Naive thymus-derived CD4-positive, alpha-beta T cell (primary cell): ENCODE results near the gene NR6A1. TPM values are rescaled to one million over a fixed set of nuclear protein-coding genes. Genes with fewer than 3 reads are reported as not detected.

ENCODE experiments used
- ATAC-seq: fragments of 150-1000 bp; cut with Tn5 transposase; 2 replicates; pipeline ENCODE4 v1.10.0; 2021; ENCODE audit warnings: mild to moderate bottlenecking, moderate library complexity
- CTCF ChIA-PET: fragments of 350-600 bp; sonication (Branson Sonifier 250); formaldehyde crosslinking; loops from one replicate; lab custom pipeline; 2021; ENCODE audit warnings: antibody characterized with exemption; lab: Charles Lee
- POLR2A ChIA-PET: fragments of 350-600 bp; sonication (Branson Sonifier 250); formaldehyde crosslinking; loops from one replicate; lab custom pipeline; 2021; ENCODE audit warnings: antibody characterized with exemption, inconsistent platforms; lab: Charles Lee
- DNase-seq, 9 donors: peaks; one replicate each; pipeline versions ENCODE4 v3.0.0 to v3.0.0-alpha.2; 2020 to 2022; ENCODE audit warnings: mixed read lengths in 1 of 9
- H3K27ac ChIP-seq: one replicate; pipeline ENCODE4 v1.7.0; 2013; ENCODE audit warnings: mild to moderate bottlenecking, low read depth, low read length, moderate library complexity
- H3K27me3 ChIP-seq, 2 donors: one replicate each; pipeline ENCODE4 v1.7.0; 2013; ENCODE audit warnings: low read length in 2 of 2, mild to moderate bottlenecking in 2 of 2, moderate library complexity in 2 of 2; ENCODE audit not compliant: control insufficient read depth in 2 of 2, insufficient read depth in 2 of 2
- H3K36me3 ChIP-seq, 3 experiments: 1 replicate in 2 of 3; 2 replicates in 1 of 3; pipeline ENCODE4 v1.7.0; 2013; ENCODE audit warnings: low read length in 3 of 3, mild to moderate bottlenecking in 3 of 3, moderate library complexity in 1 of 3; ENCODE audit not compliant: insufficient read depth in 3 of 3, control insufficient read depth in 2 of 3
- H3K4me1 ChIP-seq, 2 donors: one replicate each; pipeline ENCODE4 v1.7.0; 2013; ENCODE audit warnings: low read length in 2 of 2, mild to moderate bottlenecking in 2 of 2, moderate library complexity in 1 of 2; ENCODE audit not compliant: control insufficient read depth in 2 of 2, insufficient read depth in 2 of 2
- H3K4me3 ChIP-seq: 2 replicates; pipeline ENCODE4 v1.7.0; 2013; ENCODE audit warnings: mild to moderate bottlenecking, low read length
- H3K9me3 ChIP-seq, 3 experiments: 1 replicate in 2 of 3; 2 replicates in 1 of 3; pipeline ENCODE4 v1.7.0; 2013; ENCODE audit warnings: low read length in 3 of 3; ENCODE audit not compliant: control insufficient read depth in 2 of 3
- H3K27ac Mint-ChIP-seq, 9 donors: one replicate each; pipeline ENCODE4 v1.8.0; 2020 to 2022; ENCODE audit warnings: mixed read lengths in 9 of 9, mild to moderate bottlenecking in 8 of 9, moderate library complexity in 5 of 9, inconsistent platforms in 2 of 9
- H3K27me3 Mint-ChIP-seq, 5 donors: one replicate each; pipeline ENCODE4 v1.8.0; 2021 to 2022; ENCODE audit warnings: mixed read lengths in 5 of 5, mild to moderate bottlenecking in 1 of 5
- H3K36me3 Mint-ChIP-seq, 5 donors: one replicate each; pipeline ENCODE4 v1.8.0; 2020 to 2022; ENCODE audit warnings: mixed read lengths in 5 of 5, mild to moderate bottlenecking in 3 of 5, inconsistent platforms in 1 of 5
- H3K4me1 Mint-ChIP-seq, 7 donors: one replicate each; pipeline ENCODE4 v1.8.0; 2020 to 2022; ENCODE audit warnings: mixed read lengths in 7 of 7, mild to moderate bottlenecking in 3 of 7, inconsistent platforms in 1 of 7
- H3K4me3 Mint-ChIP-seq, 10 donors: one replicate each; pipeline ENCODE4 v1.8.0; 2020 to 2022; ENCODE audit warnings: mild to moderate bottlenecking in 10 of 10, mixed read lengths in 10 of 10, moderate library complexity in 6 of 10, inconsistent platforms in 2 of 10
- H3K9me3 Mint-ChIP-seq, 11 donors: one replicate each; pipeline ENCODE4 v1.8.0; 2020 to 2022; ENCODE audit warnings: mixed read lengths in 11 of 11, mild to moderate bottlenecking in 4 of 11, inconsistent platforms in 1 of 11, moderate library complexity in 1 of 11
- intact Hi-C, 2 donors: fragments of 100-400 bp; cut with micrococcal nuclease; formaldehyde crosslinking; loops; one replicate each; pipeline ENCODE4 v1.15.1; 2023
- polyA plus RNA-seq, 2 donors: library from polyadenylated mRNA; unstranded; fragments of 300-500 nt; fragmentation: Illumina TruSeq; gene quantifications; one replicate each; pipeline ENCODE4 v1.2.3, GENCODE V29; 2021
- total RNA-seq, 6 experiments: library from RNA in 5 of 6; stranded (reverse) in 5 of 6; gene quantifications; 1 replicate in 5 of 6; 2 replicates in 1 of 6; pipeline ENCODE4 v1.2.3 and lab custom pipeline; 2021 to 2026

The NR6A1 gene
- total and polyA plus RNA-seq, 7 experiments from 2014 or later = 0.21 to 0.78 (median 0.51) TPM; not detected in 4

DNA sequence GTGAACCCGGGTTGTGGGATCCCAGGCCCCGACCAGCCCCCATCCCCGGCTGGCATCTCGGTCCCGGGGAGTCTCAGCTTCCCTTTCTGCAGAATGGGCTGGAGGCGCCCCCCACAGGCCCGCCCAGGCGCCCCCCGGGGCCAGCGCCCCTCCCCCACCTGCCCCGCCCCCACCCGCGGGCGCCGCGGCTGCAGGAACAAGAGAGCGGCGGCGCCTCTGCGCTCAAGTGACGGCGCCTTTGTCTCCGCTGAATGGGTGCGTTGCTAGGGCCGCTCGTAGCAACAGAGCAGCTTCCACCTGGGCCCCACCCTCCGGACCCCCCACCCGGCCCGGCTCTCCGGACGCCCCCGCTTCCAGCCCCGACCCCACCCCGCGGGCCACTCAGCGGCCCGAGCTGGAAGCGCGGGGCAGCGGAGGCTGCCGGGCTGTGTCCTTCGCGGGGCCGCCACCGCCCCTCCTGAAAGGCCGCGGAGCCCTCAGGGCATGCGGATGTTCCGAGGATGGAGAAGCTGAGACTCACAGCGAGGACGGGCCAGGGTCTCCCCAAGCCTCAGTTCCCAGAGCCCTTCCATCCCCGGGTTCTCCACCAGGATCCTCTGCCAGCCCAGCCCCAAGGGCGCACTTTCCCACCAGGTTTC lies 293.3 kb downstream of the NR6A1 start:
- intact Hi-C loops = no loop called here
- ChIA-PET CTCF (no interaction called here), POLR2A (no interaction called here)
- H3K27ac ChIP-seq = no peak overlapping the region
- ATAC-seq (no peak), DNase-seq (no peak)
- Mint-ChIP-seq H3K27ac (no peak overlapping the region), H3K9me3 (no peaks in the 10 kb centered on the region), H3K36me3 (no peaks in the 10 kb centered on the region), H3K4me3 (no peak overlapping the region), H3K27me3 (peaks cover 0 to 41% (median 20%) of the 10 kb centered on the region in 5 donors), H3K4me1 (peaks cover 0 to 6% (median 0%) of the 10 kb centered on the region in 7 donors)
- H3K36me3 ChIP-seq = no peaks in the 10 kb centered on the region
- H3K9me3 ChIP-seq = no peaks in the 10 kb centered on the region
- H3K4me3 ChIP-seq = no peak overlapping the region
- no peaks in the 10 kb centered on the region for H3K27me3 ChIP-seq
- H3K4me1 ChIP-seq = no peaks in the 10 kb centered on the region

- ATAC-seq = no peak
- Mint-ChIP-seq H3K9me3 (no peaks in the 10 kb centered on the region), H3K4me1 (peaks cover 0 to 6% (median 0%) of the 10 kb centered on the region in 7 donors), H3K36me3 (no peaks in the 10 kb centered on the region), H3K4me3 (peak overlapping the region in 1 of 10 donors; percentile 23), H3K27ac (no peak overlapping the region), H3K27me3 (peaks cover 0 to 47% (median 23%) of the 10 kb centered on the region in 5 donors)
- H3K27me3 ChIP-seq = no peaks in the 10 kb centered on the region
- no peak overlapping the region for H3K27ac ChIP-seq
- no peaks in the 10 kb centered on the region for H3K4me1 ChIP-seq
- H3K9me3 ChIP-seq = no peaks in the 10 kb centered on the region
- POLR2A ChIA-PET = no interaction called here
- intact Hi-C loops = no loop called here
- H3K36me3 ChIP-seq = no peaks in the 10 kb centered on the region
- CTCF ChIA-PET = no interaction called here
- no peak overlapping the region for H3K4me3 ChIP-seq
- DNase-seq = no peak
Observed at GRCh38 chr9:124477211-124477647, 293.9 kb downstream of the NR6A1 start.

- intact Hi-C loops = no loop called here
- ATAC-seq (no peak), DNase-seq (no peak)
- no peak overlapping the region for H3K27ac ChIP-seq
- H3K36me3 ChIP-seq = no peaks in the 10 kb centered on the region
- H3K27me3 ChIP-seq = no peaks in the 10 kb centered on the region
- ChIA-PET POLR2A (no interaction called here), CTCF (no interaction called here)
- H3K9me3 ChIP-seq = no peaks in the 10 kb centered on the region
- Mint-ChIP-seq H3K27ac (no peak overlapping the region), H3K36me3 (no peaks in the 10 kb centered on the region), H3K9me3 (no peaks in the 10 kb centered on the region), H3K27me3 (peaks cover 0 to 50% (median 26%) of the 10 kb centered on the region in 5 donors), H3K4me1 (peaks cover 0 to 6% (median 0%) of the 10 kb centered on the region in 7 donors), H3K4me3 (no peak overlapping the region)
- no peak overlapping the region for H3K4me3 ChIP-seq
- no peaks in the 10 kb centered on the region for H3K4me1 ChIP-seq
Observed at GRCh38 chr9:124475868-124476690, 295.0 kb downstream of the NR6A1 start.

DNA sequence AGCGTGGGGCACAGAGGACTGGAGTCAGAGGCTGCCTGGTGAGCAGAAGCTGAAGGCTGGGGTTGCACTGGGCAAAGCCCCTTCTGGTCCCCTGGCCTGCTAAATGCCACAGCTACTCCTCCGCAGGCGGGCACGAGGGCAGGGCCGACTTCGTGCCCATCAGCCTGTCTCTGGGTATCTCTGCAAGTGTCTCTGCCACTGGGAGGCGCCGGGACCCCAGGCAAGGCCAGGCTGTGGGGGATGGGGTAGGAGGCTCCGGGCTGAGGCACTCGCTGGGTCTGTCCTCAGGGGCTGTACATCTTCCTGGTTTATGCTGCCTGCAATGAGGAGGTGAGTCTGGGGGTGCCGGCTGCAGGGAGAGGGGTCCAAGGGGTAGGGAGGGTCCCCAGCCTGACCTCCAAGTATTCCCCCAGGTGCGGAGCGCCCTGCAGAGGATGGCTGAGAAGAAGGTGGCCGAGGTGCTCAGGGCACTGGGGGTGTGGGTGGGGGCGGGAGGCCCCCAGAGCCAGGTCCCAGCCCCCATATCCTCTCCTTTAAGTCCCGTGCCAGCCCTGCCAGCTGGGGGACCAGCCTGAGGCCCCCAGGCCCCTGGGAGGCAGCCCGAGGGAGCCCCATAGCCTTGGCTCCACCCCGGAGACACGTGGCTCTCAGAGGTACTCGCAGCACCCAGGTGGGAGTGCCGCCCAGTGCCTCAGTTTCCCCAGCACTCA lies 295.8 kb downstream of the NR6A1 start:
- H3K27ac Mint-ChIP-seq = no peak overlapping the region
- no peaks in the 10 kb centered on the region for H3K36me3 Mint-ChIP-seq
- no peaks in the 10 kb centered on the region for H3K9me3 Mint-ChIP-seq
- no peak overlapping the region for H3K4me3 Mint-ChIP-seq
- intact Hi-C loops = no loop called here
- ATAC-seq = no peak
- no peak overlapping the region for H3K27ac ChIP-seq
- no peaks in the 10 kb centered on the region for H3K27me3 ChIP-seq
- ChIA-PET POLR2A (no interaction called here), CTCF (no interaction called here)
- H3K4me1 ChIP-seq = no peaks in the 10 kb centered on the region
- no peak for DNase-seq
- H3K4me1 Mint-ChIP-seq = peaks cover 0 to 7% (median 0%) of the 10 kb centered on the region in 7 donors
- H3K27me3 Mint-ChIP-seq = peaks cover 0 to 48% (median 26%) of the 10 kb centered on the region in 5 donors
- H3K4me3 ChIP-seq = no peak overlapping the region
- H3K9me3 ChIP-seq = no peaks in the 10 kb centered on the region
- no peaks in the 10 kb centered on the region for H3K36me3 ChIP-seq

DNA sequence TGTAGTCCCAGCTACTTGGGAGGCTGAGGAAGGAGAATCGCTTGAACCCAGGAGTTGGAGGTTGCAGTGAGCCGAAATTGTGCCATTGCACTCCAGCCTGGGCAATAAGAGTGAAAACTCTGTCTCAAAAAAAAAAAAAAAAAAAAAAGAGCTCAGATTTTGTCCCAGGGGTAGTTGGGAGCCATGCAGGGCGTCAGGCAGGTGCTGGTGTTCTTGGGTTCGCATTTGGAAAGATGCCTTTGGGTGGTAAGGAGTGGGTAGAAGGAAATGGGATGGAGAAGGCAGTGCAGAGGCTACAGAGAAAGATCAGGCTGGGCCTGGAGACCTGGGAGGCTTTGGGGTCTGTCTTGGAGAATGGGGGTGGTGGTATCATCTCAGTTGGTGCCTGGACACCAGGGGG lies 297.0 kb downstream of the NR6A1 start:
- DNase-seq = no peak
- no peaks in the 10 kb centered on the region for H3K27me3 ChIP-seq
- H3K4me3 ChIP-seq = no peak overlapping the region
- POLR2A ChIA-PET = no interaction called here
- H3K27ac Mint-ChIP-seq = no peak overlapping the region
- CTCF ChIA-PET = no interaction called here
- no peaks in the 10 kb centered on the region for H3K9me3 ChIP-seq
- no peak overlapping the region for H3K4me3 Mint-ChIP-seq
- H3K36me3 ChIP-seq = no peaks in the 10 kb centered on the region
- H3K36me3 Mint-ChIP-seq = no peaks in the 10 kb centered on the region
- H3K27ac ChIP-seq = no peak overlapping the region
- intact Hi-C loops = no loop called here
- H3K9me3 Mint-ChIP-seq = no peaks in the 10 kb centered on the region
- H3K27me3 Mint-ChIP-seq = peaks cover 0 to 41% (median 20%) of the 10 kb centered on the region in 5 donors
- ATAC-seq = no peak
- no peaks in the 10 kb centered on the region for H3K4me1 ChIP-seq
- H3K4me1 Mint-ChIP-seq = peaks cover 0 to 3% (median 0%) of the 10 kb centered on the region in 7 donors

DNA sequence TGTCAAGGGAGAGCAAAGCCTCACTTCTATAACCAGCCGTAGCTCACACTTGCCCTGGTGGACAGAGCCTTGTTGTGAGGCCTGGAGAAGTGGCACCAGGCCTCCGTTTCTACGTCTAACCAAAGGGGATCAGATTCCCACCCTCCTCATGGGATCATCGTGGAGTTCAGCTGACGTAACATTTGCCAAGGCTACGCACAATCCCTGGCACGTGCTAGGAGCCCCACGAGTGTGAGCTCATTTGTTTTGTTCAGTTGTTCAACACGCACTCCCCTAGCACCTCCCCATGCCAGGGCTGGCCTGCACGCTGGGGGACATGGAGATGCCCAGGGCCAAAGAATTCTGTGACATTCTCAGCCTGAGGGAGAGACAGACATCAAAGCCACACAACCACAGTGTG lies 297.8 kb downstream of the NR6A1 start:
- intact Hi-C loops = no loop called here
- no peaks in the 10 kb centered on the region for H3K9me3 Mint-ChIP-seq
- peaks cover 0 to 3% (median 0%) of the 10 kb centered on the region in 7 donors for H3K4me1 Mint-ChIP-seq
- no peak for DNase-seq
- no peaks in the 10 kb centered on the region for H3K9me3 ChIP-seq
- H3K27me3 ChIP-seq = no peaks in the 10 kb centered on the region
- ChIA-PET POLR2A (no interaction called here), CTCF (no interaction called here)
- no peaks in the 10 kb centered on the region for H3K36me3 ChIP-seq
- H3K4me3 ChIP-seq = no peak overlapping the region
- H3K4me3 Mint-ChIP-seq = no peak overlapping the region
- no peaks in the 10 kb centered on the region for H3K36me3 Mint-ChIP-seq
- H3K4me1 ChIP-seq = no peaks in the 10 kb centered on the region
- no peak overlapping the region for H3K27ac Mint-ChIP-seq
- H3K27ac ChIP-seq = no peak overlapping the region
- H3K27me3 Mint-ChIP-seq = peaks cover 0 to 39% (median 13%) of the 10 kb centered on the region in 5 donors
- no peak for ATAC-seq
